K562 (cell line): ENCODE measurements around the gene CLSTN2. TPM values are rescaled to one million over a fixed set of nuclear protein-coding genes. Genes with fewer than 3 reads are reported as not detected.

Experiments used
- ATAC-seq: fragments of 200-7000 bp; cut with Tn5 transposase; 3 replicates; pipeline ENCODE4 v1.9.1; 2020; ENCODE audit warnings: moderate library complexity
- BruUV-seq: library from RNA; stranded (reverse); fragments of 400-500 nt; replicated peaks from 2 replicates; lab custom pipeline; 2021; lab: Mats Ljungman, UMichigan
- CTCF ChIA-PET: fragments of 300-600 bp; formaldehyde crosslinking; extraction: SDS; loops from one replicate; lab custom pipeline; 2021; ENCODE audit warnings: low intra/inter-chr PET ratio; lab: Yijun Ruan, JAX
- POLR2A ChIA-PET: fragments of 300-600, 350-650 bp; sonication (Branson Sonifier 250); formaldehyde crosslinking; extraction: SDS; loops from one replicate; lab custom pipeline; 2021; ENCODE audit warnings: antibody characterized with exemption, inconsistent platforms; lab: Yijun Ruan, JAX
- DNase-seq, 4 experiments: peaks; one replicate each; pipeline versions ENCODE4 v3.0.0 to v3.0.0-alpha.2; 2011 to 2018; ENCODE audit warnings: low spot score in 3 of 4, mixed read lengths in 3 of 4; ENCODE audit errors: extremely low read depth in 1 of 4
- FAIRE-seq: peaks from 2 replicates; lab custom pipeline; 2011; peaks lifted over from hg19 to GRCh38; lab: Jason Lieb, UNC
- H2AFZ ChIP-seq: 2 replicates; pipeline ENCODE4 v1.6.0; 2011; ENCODE audit warnings: low read depth, low read length, control low read depth, inconsistent platforms
- H3K27ac ChIP-seq: fragments of 200-600 bp; 3 replicates; pipeline ENCODE4 v1.8.0; 2011; ENCODE audit warnings: low read depth, mild to moderate bottlenecking, control low read depth, inconsistent platforms, low read length, moderate library complexity, mixed read lengths; ENCODE audit errors: extremely low read depth
- H3K27me3 ChIP-seq, 2 experiments: fragments of 300-600 bp in 1 of 2; 2 replicates in 1 of 2; 3 replicates in 1 of 2; pipeline versions ENCODE4 v1.6.0 to v1.8.0; 2011; ENCODE audit warnings: inconsistent platforms in 2 of 2, low read length in 2 of 2, mild to moderate bottlenecking in 1 of 2, mixed read lengths in 1 of 2, moderate library complexity in 1 of 2; ENCODE audit not compliant: control insufficient read depth in 2 of 2, insufficient read depth in 2 of 2
- H3K36me3 ChIP-seq: fragments of 300-600 bp; 3 replicates; pipeline ENCODE4 v1.8.0; 2011; ENCODE audit warnings: mild to moderate bottlenecking, low read length, inconsistent platforms; ENCODE audit not compliant: control insufficient read depth, insufficient read depth
- H3K4me1 ChIP-seq, 2 experiments: fragments of 200-600 bp in 1 of 2; replicated peaks in 1 of 2; 2 replicates in 1 of 2; 3 replicates in 1 of 2; pipeline versions ENCODE4 v1.5.1 to v1.8.0; 2011; ENCODE audit warnings: inconsistent platforms in 2 of 2, low read length in 2 of 2, mild to moderate bottlenecking in 1 of 2, mixed read lengths in 1 of 2, moderate library complexity in 1 of 2; ENCODE audit not compliant: control insufficient read depth in 2 of 2, insufficient read depth in 2 of 2
- H3K4me2 ChIP-seq: 2 replicates; pipeline ENCODE4 v1.6.1; 2011; ENCODE audit warnings: low read length, control low read depth, inconsistent platforms, mixed read lengths; ENCODE audit not compliant: insufficient read depth
- H3K4me3 ChIP-seq: fragments of 200-600 bp; sonication (generic), shearing (Covaris generic); 2 replicates; pipeline ENCODE4 v1.5.1; 2016; ENCODE audit warnings: control low read depth, inconsistent platforms
- H3K79me2 ChIP-seq: fragments of 200-600 bp; 3 replicates; pipeline ENCODE4 v1.8.0; 2011; ENCODE audit warnings: low read length, inconsistent platforms; ENCODE audit not compliant: control insufficient read depth, insufficient read depth
- H3K9ac ChIP-seq, 2 experiments: 2 replicates each; pipeline versions ENCODE4 v1.6.0 to v1.6.1; 2011; ENCODE audit warnings: low read depth in 2 of 2, low read length in 2 of 2, control low read depth in 1 of 2, inconsistent platforms in 1 of 2, mild to moderate bottlenecking in 1 of 2, mixed read lengths in 1 of 2; ENCODE audit not compliant: insufficient read depth in 1 of 2
- H3K9me1 ChIP-seq: one replicate; pipeline ENCODE4 v1.6.0; 2011; ENCODE audit warnings: inconsistent platforms, mild to moderate bottlenecking, low read length, moderate library complexity; ENCODE audit not compliant: control insufficient read depth, insufficient read depth
- H3K9me3 ChIP-seq: replicated peaks from 2 replicates; pipeline ENCODE4 v1.5.1; 2011; ENCODE audit warnings: low read depth, low read length, inconsistent platforms; ENCODE audit not compliant: control insufficient read depth, insufficient read depth
- H4K20me1 ChIP-seq: replicated peaks from 2 replicates; pipeline ENCODE4 v1.6.1; 2011; ENCODE audit warnings: low read length, inconsistent platforms, mixed read lengths; ENCODE audit not compliant: control insufficient read depth, insufficient read depth
- ARID3B ChIP-seq: fragments of 250-450 bp; sonication (Bioruptor Pico); IDR thresholded peaks from 2 replicates; pipeline ENCODE4 v1.4.0; 2020; ENCODE audit warnings: borderline replicate concordance
- GTF3C2 ChIP-seq: IDR thresholded peaks from 3 replicates; pipeline ENCODE4 v1.6.1; 2011; ENCODE audit warnings: borderline replicate concordance, mild to moderate bottlenecking, moderate library complexity; ENCODE audit not compliant: insufficient read length; ENCODE audit errors: extremely low read depth
- HLTF ChIP-seq: fragments of 450-650 bp; IDR thresholded peaks from 2 replicates; pipeline ENCODE4 v1.6.1; 2016
- SNRNP70 ChIP-seq: fragments of 200-400 bp; formaldehyde crosslinking; optimal IDR thresholded peaks from 2 replicates; pipeline ENCODE3; 2017; ENCODE audit warnings: low read depth, low read length
- WGBS: fragments of 100-300 bp; shearing (Covaris generic); methylation state at CpG from one replicate; pipeline ENCODE4 v1.1.6; 2016; ENCODE audit warnings: low coverage, mixed read lengths; ENCODE audit not compliant: insufficient coverage; ENCODE audit errors: missing lambda C conversion rate; 5-methylcytosine and 5-hydroxymethylcytosine counted together
- in situ Hi-C: fragments of 300-500 bp; cut with MboI; formaldehyde crosslinking; loops from 4 replicates; pipeline ENCODE4 v1.15.0; 2018; ENCODE audit warnings: inconsistent platforms, mixed read lengths
- intact Hi-C: fragments of 100-400 bp; cut with micrococcal nuclease; formaldehyde crosslinking; loops from 2 replicates; pipeline ENCODE4 v1.14.2; 2022
- polyA plus RNA-seq, 8 experiments: library from polyadenylated mRNA; depleted of rRNA in 4 of 8; stranded (reverse) in 5 of 8; unstranded in 3 of 8; fragments of >200 nt; fragmentation: Nextera tagmentation in 2 of 8; fragmentation: Illumina TruSeq in 1 of 8; extraction: Ambion mirVana in 2 of 8; extraction: Trizol in 1 of 8; gene quantifications; 2 replicates each; pipeline versions ENCODE4 v1.2.1 to v1.2.3, GENCODE V29; 2011 to 2014; ENCODE audit warnings: inconsistent platforms in 1 of 8, missing spikeins in 1 of 8
- total RNA-seq, 7 experiments: library from RNA; depleted of rRNA in 6 of 7; stranded (reverse); fragments of >200 nt in 6 of 7; fragmentation: Illumina TruSeq in 2 of 7; extraction: Trizol in 2 of 7; gene quantifications; 2 replicates each; pipeline versions ENCODE4 v1.2.1 to v1.2.3, GENCODE V29; 2011 to 2021; ENCODE audit warnings: low replicate concordance in 1 of 7

The CLSTN2 gene
- total and polyA plus RNA-seq, 9 of the 15 experiments (the other 6 are each of a cell fraction or from before 2014, with no cell fraction given) = 0.02 to 0.04 (median 0.04) TPM; not detected in 6

- TF ChIP-seq ARID3B (CRISPR knock-in tag) (no peak), SNRNP70 (no peak)
Measured at GRCh38 chr3:140270329-140270728, 335.3 kb downstream of the CLSTN2 start (continued).

GRCh38 chr3:140273542-140274195 is 338.7 kb downstream of the CLSTN2 start:
- H3K4me2 ChIP-seq = no peak overlapping the region
- in situ Hi-C loops (no loop called here), intact Hi-C loops (no loop called here)
- no peaks in the 10 kb centered on the region for H3K4me1 ChIP-seq
- no peak overlapping the region for H3K9ac ChIP-seq
- peaks cover 0 to 7% of the 10 kb centered on the region in 2 experiments; a peak in 1 of 5 replicates for H3K27me3 ChIP-seq
- FAIRE-seq = no peak
- no peaks in the 10 kb centered on the region for H3K79me2 ChIP-seq
- no peak for DNase-seq
- 2% methylated on average over 5 of the region's 5 CpGs for WGBS
- no peaks in the 10 kb centered on the region for H3K9me1 ChIP-seq
- no peak overlapping the region for H3K27ac ChIP-seq
- ChIA-PET CTCF (no interaction called here), POLR2A (no interaction called here)
- BruUV-seq = no TSS peak
- no peaks in the 10 kb centered on the region for H3K36me3 ChIP-seq
- H3K9me3 ChIP-seq = no peaks in the 10 kb centered on the region
- ATAC-seq = no peak
- no peak overlapping the region for H3K4me3 ChIP-seq
- no peak for TF ChIP-seq GTF3C2
- no peak for TF ChIP-seq HLTF
- H4K20me1 ChIP-seq = no peaks in the 10 kb centered on the region
- no peak overlapping the region for H2AFZ ChIP-seq
